B cell (primary cell): ENCODE measurements around the gene DIMT1.

ENCODE experiments used
- CTCF ChIP-seq: fragments of 200-600 bp; IDR thresholded peaks from one replicate; pipeline ENCODE4 v1.8.0; 2022; ENCODE audit warnings: antibody characterized with exemption, mild to moderate bottlenecking
- EZH2 ChIP-seq: IDR thresholded peaks from 2 replicates; pipeline ENCODE4 v1.6.1; 2012; ENCODE audit warnings: borderline replicate concordance, low read depth, mild to moderate bottlenecking, moderate library complexity, low read length; ENCODE audit not compliant: insufficient read depth, poor library complexity, severe bottlenecking

- no peak for TF ChIP-seq CTCF
- no peak for TF ChIP-seq EZH2
Observed at GRCh38 chr5:62421414-62421813, 17.7 kb upstream of the DIMT1 start.
